Ramos (cell line): ENCODE results near the gene METTL21C.

Experiments used
- in situ Hi-C: fragments of 300-500 bp; cut with MboI; formaldehyde crosslinking; loops from one replicate; pipeline ENCODE4 v1.14.3; 2022; ENCODE audit warnings: low sequenced_read_pairs; ENCODE audit not compliant: unreplicated experiment

METTL21C gene

GRCh38 chr13:102670130-102670529 is 24.7 kb downstream of the METTL21C start:
- in situ Hi-C loops: no loop called here

- in situ Hi-C loops: no loop called here
Observed at GRCh38 chr13:102667911-102668310, 26.9 kb downstream of the METTL21C start.

GRCh38 chr13:102667023-102667422 is 27.8 kb downstream of the METTL21C start:
- in situ Hi-C loops: no loop called here

GRCh38 chr13:102659168-102659713 is 35.6 kb downstream of the METTL21C start:
- in situ Hi-C loops: no loop called here

GRCh38 chr13:102658660-102659059 is 36.2 kb downstream of the METTL21C start:
- in situ Hi-C loops: no loop called here

GRCh38 chr13:102657630-102658029 is 37.2 kb downstream of the METTL21C start:
- in situ Hi-C loops: no loop called here

GRCh38 chr13:102654756-102655155 is 40.1 kb downstream of the METTL21C start:
- in situ Hi-C loops: no loop called here

GRCh38 chr13:102651892-102652291 is 43.0 kb downstream of the METTL21C start:
- in situ Hi-C loops: no loop called here

GRCh38 chr13:102651392-102651791 is 43.5 kb downstream of the METTL21C start:
- in situ Hi-C loops: no loop called here

- in situ Hi-C loops: no loop called here
Observed at GRCh38 chr13:102650444-102650843, 44.4 kb downstream of the METTL21C start.

- in situ Hi-C loops: no loop called here
Observed at GRCh38 chr13:102648046-102648445, 46.8 kb downstream of the METTL21C start.

GRCh38 chr13:102645701-102646100 is 49.1 kb downstream of the METTL21C start:
- in situ Hi-C loops: no loop called here

- in situ Hi-C loops: no loop called here
Observed at GRCh38 chr13:102643656-102644055, 51.2 kb downstream of the METTL21C start.

GRCh38 chr13:102642475-102642874 is 52.4 kb downstream of the METTL21C start:
- in situ Hi-C loops: no loop called here

GRCh38 chr13:102642029-102642428 is 52.8 kb downstream of the METTL21C start:
- in situ Hi-C loops: no loop called here

- in situ Hi-C loops: no loop called here
Observed at GRCh38 chr13:102638741-102639140, 56.1 kb downstream of the METTL21C start.
